GM18909 (cell line): ENCODE data around the gene MEIOSIN.

Experiments used
- ATAC-seq: cut with Tn5 transposase; IDR thresholded peaks from one replicate; pipeline ENCODE4 v1.9.1; 2021; ENCODE audit warnings: mild to moderate bottlenecking; ENCODE audit not compliant: unreplicated experiment, poor library complexity

The MEIOSIN gene

GRCh38 chr19:45778010-45778661 lies 44.9 kb downstream of the MEIOSIN start:
- ATAC-seq: no peak

GRCh38 chr19:45779231-45780145 lies 46.2 kb downstream of the MEIOSIN start:
- peak; percentile 83 for ATAC-seq

DNA sequence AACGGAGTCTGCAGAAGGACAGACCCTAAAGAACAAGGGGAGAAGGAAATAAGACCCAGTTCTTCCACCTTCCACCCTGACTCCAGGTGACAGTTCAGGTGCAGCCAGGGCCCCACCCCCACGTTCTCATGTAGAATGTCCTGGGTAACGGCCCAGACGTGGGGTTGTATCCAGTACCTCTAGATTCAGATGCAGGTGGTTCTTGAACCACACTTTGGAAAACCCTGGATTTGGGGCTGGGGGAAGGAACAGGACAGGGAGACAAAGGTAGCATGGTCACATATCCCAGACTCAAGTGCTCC lies 46.9 kb downstream of the MEIOSIN start:
- ATAC-seq: no peak

DNA sequence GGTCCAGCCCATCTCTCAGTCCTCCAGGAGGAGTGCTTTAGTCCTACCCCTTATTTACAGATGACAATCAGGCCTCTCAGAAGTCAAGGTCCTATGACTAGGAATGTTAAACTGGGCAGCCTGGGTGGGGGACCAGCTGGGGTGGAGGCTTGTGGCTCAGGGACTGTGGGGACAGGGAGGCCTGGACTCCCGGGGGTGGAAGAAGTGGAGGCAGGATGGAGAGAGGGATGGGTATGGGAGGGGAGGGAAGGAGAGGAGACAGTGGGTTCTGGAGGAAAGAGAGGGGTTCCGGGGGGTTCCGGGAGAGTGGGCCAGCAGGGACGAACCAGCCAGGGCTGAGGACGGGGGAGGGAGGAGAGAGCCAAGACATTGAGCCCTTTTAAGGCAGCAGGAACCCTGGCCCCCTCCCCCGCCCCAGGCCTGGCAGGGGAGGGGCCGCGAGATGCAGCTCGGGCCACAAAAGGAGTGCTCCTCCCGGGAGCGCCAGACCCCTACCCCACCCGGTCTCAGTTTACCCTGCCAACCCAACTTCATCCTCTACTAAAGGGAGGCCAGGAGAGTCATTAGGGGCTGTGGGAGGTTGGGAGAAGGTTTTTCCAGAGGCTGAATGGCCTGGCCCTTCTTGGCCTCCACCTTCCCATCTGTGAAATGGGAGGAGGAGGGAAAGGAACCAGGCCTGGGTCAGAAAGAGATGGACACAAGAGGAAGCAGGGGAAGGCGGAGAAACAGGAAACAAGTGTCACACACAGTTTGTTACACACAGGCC lies 47.4 kb downstream of the MEIOSIN start:
- no peak for ATAC-seq

GRCh38 chr19:45781214-45782161 lies 48.2 kb downstream of the MEIOSIN start:
- ATAC-seq: no peak

DNA sequence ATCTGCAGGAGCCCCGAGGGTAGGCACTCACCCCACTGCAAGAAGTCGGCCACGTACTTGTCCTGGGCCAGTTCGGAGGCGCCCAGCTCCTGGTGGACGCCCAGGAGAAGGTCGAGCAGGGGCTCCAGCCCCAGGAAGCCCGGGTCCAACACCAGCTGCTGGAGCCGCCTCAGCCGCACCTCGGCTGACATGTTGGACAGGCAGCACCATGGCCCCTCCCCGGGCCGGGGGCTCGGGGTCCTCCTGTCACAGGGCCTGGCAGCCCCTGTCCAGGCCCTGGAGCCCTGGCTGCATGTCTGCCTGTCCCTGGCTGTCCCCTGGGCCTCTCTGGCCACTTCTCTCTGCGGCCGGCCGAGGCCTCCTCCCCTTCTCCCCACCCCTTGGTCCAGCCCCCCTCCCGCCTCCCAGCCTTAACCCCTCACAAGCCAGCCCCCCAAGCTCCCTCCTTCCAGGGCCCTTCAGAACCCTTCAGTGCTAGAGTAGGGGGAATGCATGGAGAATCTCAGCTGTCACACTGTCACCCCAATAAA lies 49.0 kb downstream of the MEIOSIN start, which contains the start of gene DMPK:
DMPK (minus strand) TSS at position 329 of the 530 bp plus-strand sequence; CDS start at position 191, 138 bp downstream.
- ATAC-seq: no peak

- ATAC-seq: no peak
Observed at GRCh38 chr19:45782820-45783785, 49.9 kb downstream of the MEIOSIN start.

- no peak for ATAC-seq
Observed at GRCh38 chr19:45784096-45784495, 50.9 kb downstream of the MEIOSIN start.

DNA sequence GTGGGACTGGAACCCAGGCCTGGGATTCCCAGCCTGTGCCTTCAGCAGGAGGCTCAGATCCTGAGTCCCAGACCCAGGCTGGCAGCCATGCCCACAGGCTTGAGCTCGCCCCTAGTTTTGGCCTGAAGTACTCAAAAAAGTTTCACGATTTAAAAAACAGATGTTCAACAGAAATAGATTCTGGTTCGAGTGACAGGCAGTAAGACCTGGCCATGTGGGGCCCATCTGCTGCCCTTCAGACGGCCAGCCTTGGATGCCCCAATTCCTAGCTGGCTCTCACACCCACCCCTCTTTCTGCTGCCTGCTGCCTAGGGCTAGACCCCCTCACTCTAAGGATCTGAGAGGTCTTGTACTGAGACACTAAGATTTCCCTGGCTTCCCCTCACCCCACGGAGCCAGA lies 51.9 kb downstream of the MEIOSIN start:
- no peak for ATAC-seq

GRCh38 chr19:45785781-45786532 lies 52.7 kb downstream of the MEIOSIN start:
- no peak for ATAC-seq

DNA sequence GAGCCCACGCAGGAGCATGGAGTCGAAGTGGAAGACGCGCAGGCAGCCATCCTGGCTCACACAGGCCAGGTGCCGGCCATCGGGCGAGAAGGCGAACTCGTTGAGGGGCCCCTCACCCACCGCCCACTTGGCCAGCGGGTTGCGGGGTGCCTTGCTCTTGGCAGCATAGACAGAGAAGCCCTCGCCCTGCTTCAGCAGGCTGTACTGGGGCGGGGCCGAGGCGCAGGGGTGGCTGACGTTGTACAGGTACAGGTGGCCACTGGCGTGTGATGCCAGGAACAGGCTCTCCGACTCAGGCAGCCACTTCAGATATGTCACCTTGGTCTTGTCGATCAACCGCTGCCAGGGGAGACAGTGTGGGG lies 53.3 kb downstream of the MEIOSIN start:
- no peak for ATAC-seq

GRCh38 chr19:45789035-45789786 lies 56.0 kb downstream of the MEIOSIN start:
- no peak for ATAC-seq

DNA sequence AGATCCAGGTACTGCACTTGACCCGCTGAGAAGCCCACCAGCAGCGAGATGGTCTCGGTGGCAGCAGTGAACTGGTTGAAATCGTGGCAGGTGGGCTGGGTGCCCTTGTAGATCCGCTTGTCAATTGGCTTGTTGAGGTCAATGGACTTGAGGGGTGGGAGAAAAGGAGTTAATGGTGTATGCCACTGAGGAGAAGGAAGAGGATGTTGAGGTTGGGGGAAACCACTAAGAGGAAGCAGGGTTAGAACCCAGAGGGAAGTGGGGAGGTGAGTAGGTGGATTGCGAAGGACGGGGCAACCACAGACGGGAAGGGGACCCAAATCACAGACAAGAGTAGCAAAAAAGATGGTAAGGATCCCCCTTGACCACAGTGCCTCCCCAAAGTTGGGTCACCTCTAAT lies 57.7 kb downstream of the MEIOSIN start:
- no peak for ATAC-seq

DNA sequence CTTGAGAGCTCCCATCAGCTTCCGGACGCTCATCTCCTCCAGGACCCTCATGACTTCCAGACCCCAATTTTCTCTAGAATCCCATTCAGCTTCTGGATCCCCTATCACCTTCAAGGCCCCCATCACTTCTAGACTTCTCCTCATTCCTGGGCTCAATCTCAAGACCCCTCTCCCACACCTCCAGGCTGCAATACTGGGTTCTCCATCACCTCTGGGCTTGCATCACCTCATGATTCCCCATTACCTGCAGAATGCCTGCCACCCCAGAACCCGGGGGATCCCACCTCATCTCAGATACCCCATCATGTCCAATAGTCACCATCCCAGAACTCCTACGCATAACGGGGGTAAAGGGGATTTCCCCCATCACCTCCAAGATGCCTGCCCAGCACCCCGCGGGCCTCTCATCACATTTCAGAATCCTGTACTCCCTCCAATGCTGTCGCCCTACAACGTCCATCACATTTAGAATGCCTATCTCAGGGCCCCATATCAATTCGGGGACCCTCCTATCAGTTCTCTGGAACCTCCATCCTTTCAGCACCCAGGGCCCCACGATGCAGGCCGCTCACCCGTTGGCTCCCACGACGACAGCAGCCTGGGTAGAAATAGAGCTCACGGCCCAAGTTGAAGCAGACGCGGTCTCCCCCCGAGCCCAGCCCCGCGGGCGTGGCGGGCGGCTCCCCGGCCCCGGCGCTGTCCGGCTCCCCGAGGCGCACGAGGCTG lies 58.7 kb downstream of the MEIOSIN start:
- peak; percentile 30 for ATAC-seq

- peak; percentile 91 for ATAC-seq
Observed at GRCh38 chr19:45792470-45793177, 59.4 kb downstream of the MEIOSIN start, which contains the start of gene DMWD. TSS of gene DMWD (minus strand) at chr19:45792845. CDS start at chr19:45792756, 89 bp downstream.

DNA sequence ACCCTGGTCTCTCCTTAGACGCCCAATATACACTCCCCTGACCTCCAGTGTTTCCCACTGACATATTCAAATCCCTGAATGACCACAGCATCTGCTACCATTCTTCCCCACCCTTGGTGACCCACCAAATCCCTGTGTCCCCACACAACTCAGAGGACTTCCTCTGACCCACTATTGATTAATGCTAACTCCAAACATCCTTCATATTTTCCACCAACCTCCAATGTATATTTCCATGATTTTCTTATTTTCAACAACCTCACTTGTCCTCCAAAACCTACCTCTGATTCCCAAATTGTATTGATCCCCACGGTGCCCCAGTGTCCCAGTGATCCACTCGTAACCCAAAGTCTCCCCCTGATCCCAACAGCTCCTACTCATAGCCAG lies 59.9 kb downstream of the MEIOSIN start:
- ATAC-seq: no peak
